ENCODE measurements around the gene ATE1. TPM values are rescaled to one million over a fixed set of nuclear protein-coding genes. Genes with fewer than 3 reads are reported as not detected.

The ATE1 gene
- total and polyA plus RNA-seq, 2 experiments from 2014 or later = 17.4 to 24.5 TPM

DNA sequence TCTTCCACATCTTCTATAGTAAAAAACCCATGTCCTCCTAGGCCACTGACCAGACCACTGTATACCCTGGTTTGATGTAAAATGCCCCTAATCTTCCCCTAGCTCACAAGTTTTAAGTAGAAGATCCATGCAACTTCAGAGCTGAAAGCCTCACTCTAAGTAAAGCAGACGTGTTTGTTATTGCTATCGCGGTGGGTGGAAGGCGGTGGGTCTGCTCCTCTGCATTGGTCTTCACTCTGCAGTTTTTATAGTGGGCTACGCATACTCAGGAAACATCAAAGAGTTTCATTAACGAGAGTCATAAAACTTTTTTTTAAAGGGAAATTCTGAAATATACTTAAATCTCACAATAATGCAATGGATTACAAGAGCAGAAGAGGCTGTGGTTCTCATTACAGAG lies 91.7 kb downstream of the ATE1 start:
- no peaks in the 10 kb centered on the region for H3K27me3 ChIP-seq (ENCODE audit: insufficient read depth)
- DNase-seq (ENCODE audit: low spot score) (no peak), ATAC-seq (no peak)
- H3K36me3 ChIP-seq (ENCODE audit: insufficient read depth) = no peaks in the 10 kb centered on the region
- no peak overlapping the region for H3K27ac ChIP-seq (ENCODE audit: low read depth)
- no peak overlapping the region for H2AFZ ChIP-seq
- Mint-ChIP-seq H3K27ac (no peak overlapping the region), H3K4me1 (peaks cover 3% of the 10 kb centered on the region; the same call in 2 of the 3 replicates), H3K27me3 (ENCODE audit: insufficient read depth, low read depth, poor library complexity) (peaks cover 2% of the 10 kb centered on the region), H3K4me3 (no peak overlapping the region), H3K9me3 (no peaks in the 10 kb centered on the region), H3K36me3 (ENCODE audit: low read depth) (peaks cover 6% of the 10 kb centered on the region; the same call in 2 of the 3 replicates)
- no peak overlapping the region for H3K4me3 ChIP-seq
- TF ChIP-seq, protein P1, sequence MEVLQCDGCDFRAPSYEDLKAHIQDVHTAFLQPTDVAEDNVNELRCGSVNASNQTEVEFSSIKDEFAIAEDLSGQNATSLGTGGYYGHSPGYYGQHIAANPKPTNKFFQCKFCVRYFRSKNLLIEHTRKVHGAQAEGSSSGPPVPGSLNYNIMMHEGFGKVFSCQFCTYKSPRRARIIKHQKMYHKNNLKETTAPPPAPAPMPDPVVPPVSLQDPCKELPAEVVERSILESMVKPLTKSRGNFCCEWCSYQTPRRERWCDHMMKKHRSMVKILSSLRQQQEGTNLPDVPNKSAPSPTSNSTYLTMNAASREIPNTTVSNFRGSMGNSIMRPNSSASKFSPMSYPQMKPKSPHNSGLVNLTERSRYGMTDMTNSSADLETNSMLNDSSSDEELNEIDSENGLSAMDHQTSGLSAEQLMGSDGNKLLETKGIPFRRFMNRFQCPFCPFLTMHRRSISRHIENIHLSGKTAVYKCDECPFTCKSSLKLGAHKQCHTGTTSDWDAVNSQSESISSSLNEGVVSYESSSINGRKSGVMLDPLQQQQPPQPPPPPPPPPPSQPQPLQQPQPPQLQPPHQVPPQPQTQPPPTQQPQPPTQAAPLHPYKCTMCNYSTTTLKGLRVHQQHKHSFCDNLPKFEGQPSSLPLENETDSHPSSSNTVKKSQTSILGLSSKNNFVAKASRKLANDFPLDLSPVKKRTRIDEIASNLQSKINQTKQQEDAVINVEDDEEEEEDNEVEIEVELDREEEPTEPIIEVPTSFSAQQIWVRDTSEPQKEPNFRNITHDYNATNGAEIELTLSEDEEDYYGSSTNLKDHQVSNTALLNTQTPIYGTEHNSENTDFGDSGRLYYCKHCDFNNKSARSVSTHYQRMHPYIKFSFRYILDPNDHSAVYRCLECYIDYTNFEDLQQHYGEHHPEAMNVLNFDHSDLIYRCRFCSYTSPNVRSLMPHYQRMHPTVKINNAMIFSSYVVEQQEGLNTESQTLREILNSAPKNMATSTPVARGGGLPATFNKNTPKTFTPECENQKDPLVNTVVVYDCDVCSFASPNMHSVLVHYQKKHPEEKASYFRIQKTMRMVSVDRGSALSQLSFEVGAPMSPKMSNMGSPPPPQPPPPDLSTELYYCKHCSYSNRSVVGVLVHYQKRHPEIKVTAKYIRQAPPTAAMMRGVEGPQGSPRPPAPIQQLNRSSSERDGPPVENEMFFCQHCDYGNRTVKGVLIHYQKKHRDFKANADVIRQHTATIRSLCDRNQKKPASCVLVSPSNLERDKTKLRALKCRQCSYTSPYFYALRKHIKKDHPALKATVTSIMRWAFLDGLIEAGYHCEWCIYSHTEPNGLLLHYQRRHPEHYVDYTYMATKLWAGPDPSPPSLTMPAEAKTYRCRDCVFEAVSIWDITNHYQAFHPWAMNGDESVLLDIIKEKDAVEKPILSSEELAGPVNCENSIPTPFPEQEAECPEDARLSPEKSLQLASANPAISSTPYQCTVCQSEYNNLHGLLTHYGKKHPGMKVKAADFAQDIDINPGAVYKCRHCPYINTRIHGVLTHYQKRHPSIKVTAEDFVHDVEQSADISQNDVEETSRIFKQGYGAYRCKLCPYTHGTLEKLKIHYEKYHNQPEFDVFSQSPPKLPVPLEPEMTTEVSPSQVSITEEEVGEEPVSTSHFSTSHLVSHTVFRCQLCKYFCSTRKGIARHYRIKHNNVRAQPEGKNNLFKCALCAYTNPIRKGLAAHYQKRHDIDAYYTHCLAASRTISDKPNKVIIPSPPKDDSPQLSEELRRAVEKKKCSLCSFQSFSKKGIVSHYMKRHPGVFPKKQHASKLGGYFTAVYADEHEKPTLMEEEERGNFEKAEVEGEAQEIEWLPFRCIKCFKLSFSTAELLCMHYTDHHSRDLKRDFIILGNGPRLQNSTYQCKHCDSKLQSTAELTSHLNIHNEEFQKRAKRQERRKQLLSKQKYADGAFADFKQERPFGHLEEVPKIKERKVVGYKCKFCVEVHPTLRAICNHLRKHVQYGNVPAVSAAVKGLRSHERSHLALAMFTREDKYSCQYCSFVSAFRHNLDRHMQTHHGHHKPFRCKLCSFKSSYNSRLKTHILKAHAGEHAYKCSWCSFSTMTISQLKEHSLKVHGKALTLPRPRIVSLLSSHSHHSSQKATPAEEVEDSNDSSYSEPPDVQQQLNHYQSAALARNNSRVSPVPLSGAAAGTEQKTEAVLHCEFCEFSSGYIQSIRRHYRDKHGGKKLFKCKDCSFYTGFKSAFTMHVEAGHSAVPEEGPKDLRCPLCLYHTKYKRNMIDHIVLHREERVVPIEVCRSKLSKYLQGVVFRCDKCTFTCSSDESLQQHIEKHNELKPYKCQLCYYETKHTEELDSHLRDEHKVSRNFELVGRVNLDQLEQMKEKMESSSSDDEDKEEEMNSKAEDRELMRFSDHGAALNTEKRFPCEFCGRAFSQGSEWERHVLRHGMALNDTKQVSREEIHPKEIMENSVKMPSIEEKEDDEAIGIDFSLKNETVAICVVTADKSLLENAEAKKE (CRISPR knock-in tag; IDR thresholded peaks at IDR 0.05) = no peak
- no peak for TF ChIP-seq NANOG (IDR thresholded peaks at IDR 0.05; ENCODE audit: borderline replicate concordance)
- no peak for TF ChIP-seq ZNF114 (CRISPR knock-in tag; IDR thresholded peaks at IDR 0.05)
- TF ChIP-seq STAT1 (IDR thresholded peaks at IDR 0.05; ENCODE audit: unreplicated experiment) = no peak
- TF ChIP-seq, protein P2, sequence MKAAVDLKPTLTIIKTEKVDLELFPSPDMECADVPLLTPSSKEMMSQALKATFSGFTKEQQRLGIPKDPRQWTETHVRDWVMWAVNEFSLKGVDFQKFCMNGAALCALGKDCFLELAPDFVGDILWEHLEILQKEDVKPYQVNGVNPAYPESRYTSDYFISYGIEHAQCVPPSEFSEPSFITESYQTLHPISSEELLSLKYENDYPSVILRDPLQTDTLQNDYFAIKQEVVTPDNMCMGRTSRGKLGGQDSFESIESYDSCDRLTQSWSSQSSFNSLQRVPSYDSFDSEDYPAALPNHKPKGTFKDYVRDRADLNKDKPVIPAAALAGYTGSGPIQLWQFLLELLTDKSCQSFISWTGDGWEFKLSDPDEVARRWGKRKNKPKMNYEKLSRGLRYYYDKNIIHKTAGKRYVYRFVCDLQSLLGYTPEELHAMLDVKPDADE (IDR thresholded peaks at IDR 0.05) = no peak
- TF ChIP-seq, protein P3, sequence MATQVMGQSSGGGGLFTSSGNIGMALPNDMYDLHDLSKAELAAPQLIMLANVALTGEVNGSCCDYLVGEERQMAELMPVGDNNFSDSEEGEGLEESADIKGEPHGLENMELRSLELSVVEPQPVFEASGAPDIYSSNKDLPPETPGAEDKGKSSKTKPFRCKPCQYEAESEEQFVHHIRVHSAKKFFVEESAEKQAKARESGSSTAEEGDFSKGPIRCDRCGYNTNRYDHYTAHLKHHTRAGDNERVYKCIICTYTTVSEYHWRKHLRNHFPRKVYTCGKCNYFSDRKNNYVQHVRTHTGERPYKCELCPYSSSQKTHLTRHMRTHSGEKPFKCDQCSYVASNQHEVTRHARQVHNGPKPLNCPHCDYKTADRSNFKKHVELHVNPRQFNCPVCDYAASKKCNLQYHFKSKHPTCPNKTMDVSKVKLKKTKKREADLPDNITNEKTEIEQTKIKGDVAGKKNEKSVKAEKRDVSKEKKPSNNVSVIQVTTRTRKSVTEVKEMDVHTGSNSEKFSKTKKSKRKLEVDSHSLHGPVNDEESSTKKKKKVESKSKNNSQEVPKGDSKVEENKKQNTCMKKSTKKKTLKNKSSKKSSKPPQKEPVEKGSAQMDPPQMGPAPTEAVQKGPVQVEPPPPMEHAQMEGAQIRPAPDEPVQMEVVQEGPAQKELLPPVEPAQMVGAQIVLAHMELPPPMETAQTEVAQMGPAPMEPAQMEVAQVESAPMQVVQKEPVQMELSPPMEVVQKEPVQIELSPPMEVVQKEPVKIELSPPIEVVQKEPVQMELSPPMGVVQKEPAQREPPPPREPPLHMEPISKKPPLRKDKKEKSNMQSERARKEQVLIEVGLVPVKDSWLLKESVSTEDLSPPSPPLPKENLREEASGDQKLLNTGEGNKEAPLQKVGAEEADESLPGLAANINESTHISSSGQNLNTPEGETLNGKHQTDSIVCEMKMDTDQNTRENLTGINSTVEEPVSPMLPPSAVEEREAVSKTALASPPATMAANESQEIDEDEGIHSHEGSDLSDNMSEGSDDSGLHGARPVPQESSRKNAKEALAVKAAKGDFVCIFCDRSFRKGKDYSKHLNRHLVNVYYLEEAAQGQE (IDR thresholded peaks at IDR 0.05; ENCODE audit: unreplicated experiment) = no peak
- TF ChIP-seq ZNF331 (CRISPR knock-in tag; IDR thresholded peaks at IDR 0.05; ENCODE audit: low read depth) = no peak
- no peak for TF ChIP-seq EZH2 (IDR thresholded peaks at IDR 0.05; ENCODE audit: low read depth, unreplicated experiment)
- no peak for TF ChIP-seq POLR2AphosphoS5 (IDR thresholded peaks at IDR 0.05; ENCODE audit: low read depth)
- no peak for TF ChIP-seq JUNB (IDR thresholded peaks at IDR 0.05; ENCODE audit: unreplicated experiment)
- no peak for TF ChIP-seq CREB1 (CRISPR knock-in tag; IDR thresholded peaks at IDR 0.05; ENCODE audit: low read depth)
- TF ChIP-seq, protein P4, sequence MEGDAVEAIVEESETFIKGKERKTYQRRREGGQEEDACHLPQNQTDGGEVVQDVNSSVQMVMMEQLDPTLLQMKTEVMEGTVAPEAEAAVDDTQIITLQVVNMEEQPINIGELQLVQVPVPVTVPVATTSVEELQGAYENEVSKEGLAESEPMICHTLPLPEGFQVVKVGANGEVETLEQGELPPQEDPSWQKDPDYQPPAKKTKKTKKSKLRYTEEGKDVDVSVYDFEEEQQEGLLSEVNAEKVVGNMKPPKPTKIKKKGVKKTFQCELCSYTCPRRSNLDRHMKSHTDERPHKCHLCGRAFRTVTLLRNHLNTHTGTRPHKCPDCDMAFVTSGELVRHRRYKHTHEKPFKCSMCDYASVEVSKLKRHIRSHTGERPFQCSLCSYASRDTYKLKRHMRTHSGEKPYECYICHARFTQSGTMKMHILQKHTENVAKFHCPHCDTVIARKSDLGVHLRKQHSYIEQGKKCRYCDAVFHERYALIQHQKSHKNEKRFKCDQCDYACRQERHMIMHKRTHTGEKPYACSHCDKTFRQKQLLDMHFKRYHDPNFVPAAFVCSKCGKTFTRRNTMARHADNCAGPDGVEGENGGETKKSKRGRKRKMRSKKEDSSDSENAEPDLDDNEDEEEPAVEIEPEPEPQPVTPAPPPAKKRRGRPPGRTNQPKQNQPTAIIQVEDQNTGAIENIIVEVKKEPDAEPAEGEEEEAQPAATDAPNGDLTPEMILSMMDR (conservative IDR thresholded peaks at IDR 0.05; ENCODE audit: low read depth in 2 of 2) = no peak
- no peak for TF ChIP-seq EZH2phosphoT487 (IDR thresholded peaks at IDR 0.05; ENCODE audit: unreplicated experiment)
- H3K4me1 ChIP-seq (ENCODE audit: insufficient read depth) = no peaks in the 10 kb centered on the region
- H4K20me1 ChIP-seq (replicated peaks; ENCODE audit: insufficient read depth) = no peaks in the 10 kb centered on the region
- no peaks in the 10 kb centered on the region for H3F3A ChIP-seq (replicated peaks; ENCODE audit: low read depth)
- no peaks in the 10 kb centered on the region for H3K9me2 ChIP-seq (ENCODE audit: insufficient read depth)
- no peaks in the 10 kb centered on the region for H3K79me2 ChIP-seq (replicated peaks; ENCODE audit: insufficient read depth)
- no peak overlapping the region for H3K4me2 ChIP-seq

Data from GM23338 (cell line).